ENCODE measurements around the gene TAB3.

The TAB3 gene

GRCh38 chrX:30900227-30900626 is 11.2 kb upstream of the TAB3 start:
- no peaks in the 10 kb centered on the region for H3K9me3 ChIP-seq (ENCODE audit: severe bottlenecking)
- peaks cover 21% of the 10 kb centered on the region for H3K4me1 ChIP-seq (ENCODE audit: insufficient read depth, poor library complexity, severe bottlenecking)
- peak overlapping the region; percentile 29 for H3K27ac ChIP-seq (ENCODE audit: poor library complexity, severe bottlenecking)
- no peaks in the 10 kb centered on the region for H3K27me3 ChIP-seq (ENCODE audit: insufficient read depth, poor library complexity, severe bottlenecking)
- TF ChIP-seq CTCF (IDR thresholded peaks at IDR 0.05; ENCODE audit: poor library complexity, severe bottlenecking): no peak
- H3K36me3 ChIP-seq (ENCODE audit: low read depth): no peaks in the 10 kb centered on the region
- DNase-seq (ENCODE audit: low spot score) (no peak), ATAC-seq (ENCODE audit: low read depth) (peak; percentile 76)
- H3K4me3 ChIP-seq (ENCODE audit: severe bottlenecking): no peak overlapping the region

DNA sequence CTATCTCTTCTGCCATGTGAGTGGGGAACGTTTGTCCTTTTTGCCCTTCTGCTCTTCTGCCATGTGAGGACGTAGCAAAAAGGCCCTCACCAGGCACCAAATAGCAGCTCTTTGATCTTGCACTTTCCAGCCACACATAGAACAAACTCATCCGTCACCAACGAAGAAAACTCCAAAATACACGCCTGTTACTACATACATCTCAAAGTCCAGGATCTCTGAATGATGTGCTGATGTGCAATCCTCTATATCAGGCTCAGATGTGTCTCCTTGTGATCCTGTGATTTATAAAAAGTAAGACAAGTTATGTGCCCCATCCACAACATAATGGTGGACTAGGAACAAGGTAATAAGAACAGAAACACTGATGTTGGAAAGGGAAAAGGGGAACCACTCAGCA is 9.8 kb upstream of the TAB3 start:
- Histone ChIP-seq H3K27ac (ENCODE audit: poor library complexity, severe bottlenecking) (no peak overlapping the region), H3K36me3 (ENCODE audit: low read depth) (no peaks in the 10 kb centered on the region), H3K4me1 (ENCODE audit: insufficient read depth, poor library complexity, severe bottlenecking) (peaks cover 9% of the 10 kb centered on the region), H3K9me3 (ENCODE audit: severe bottlenecking) (no peaks in the 10 kb centered on the region), H3K4me3 (ENCODE audit: severe bottlenecking) (no peak overlapping the region), H3K27me3 (ENCODE audit: insufficient read depth, poor library complexity, severe bottlenecking) (no peaks in the 10 kb centered on the region)
- ATAC-seq (ENCODE audit: low read depth) (no peak), DNase-seq (ENCODE audit: low spot score) (no peak)
- TF ChIP-seq CTCF (IDR thresholded peaks at IDR 0.05; ENCODE audit: poor library complexity, severe bottlenecking): no peak

DNA sequence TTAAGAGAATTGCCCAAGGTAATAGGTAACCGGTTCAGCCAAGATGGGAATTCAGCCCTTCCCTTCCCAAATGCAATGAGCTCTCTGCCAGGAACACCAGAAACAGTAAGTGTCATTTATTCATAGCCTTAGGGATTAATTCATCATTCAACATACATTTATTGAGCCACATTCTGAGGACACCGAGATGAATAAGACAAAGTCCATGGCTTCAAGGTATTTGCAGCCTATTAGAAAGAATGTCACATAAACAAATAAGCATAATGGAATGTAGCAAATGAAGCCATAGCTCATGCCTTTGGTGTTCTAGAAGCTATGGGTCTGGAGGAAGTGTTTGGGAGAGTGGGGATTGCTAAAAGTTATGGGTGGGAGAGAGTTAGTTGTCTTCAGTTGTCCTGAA is 6.3 kb upstream of the TAB3 start:
- no peaks in the 10 kb centered on the region for H3K9me3 ChIP-seq (ENCODE audit: severe bottlenecking)
- no peaks in the 10 kb centered on the region for H3K27me3 ChIP-seq (ENCODE audit: insufficient read depth, poor library complexity, severe bottlenecking)
- peaks cover 26% of the 10 kb centered on the region for H3K4me1 ChIP-seq (ENCODE audit: insufficient read depth, poor library complexity, severe bottlenecking)
- no peaks in the 10 kb centered on the region for H3K36me3 ChIP-seq (ENCODE audit: low read depth)
- H3K27ac ChIP-seq (ENCODE audit: poor library complexity, severe bottlenecking): peak overlapping the region; percentile 25
- no peak for TF ChIP-seq CTCF (IDR thresholded peaks at IDR 0.05; ENCODE audit: poor library complexity, severe bottlenecking)
- no peak overlapping the region for H3K4me3 ChIP-seq (ENCODE audit: severe bottlenecking)
- no peak for ATAC-seq (ENCODE audit: low read depth)
- no peak for DNase-seq (ENCODE audit: low spot score)

- Histone ChIP-seq H3K4me3 (ENCODE audit: severe bottlenecking) (no peak overlapping the region), H3K27me3 (ENCODE audit: insufficient read depth, poor library complexity, severe bottlenecking) (no peaks in the 10 kb centered on the region), H3K27ac (ENCODE audit: poor library complexity, severe bottlenecking) (peak overlapping the region; percentile 75), H3K36me3 (ENCODE audit: low read depth) (no peaks in the 10 kb centered on the region), H3K9me3 (ENCODE audit: severe bottlenecking) (no peaks in the 10 kb centered on the region), H3K4me1 (ENCODE audit: insufficient read depth, poor library complexity, severe bottlenecking) (peaks cover 19% of the 10 kb centered on the region)
- ATAC-seq (ENCODE audit: low read depth) (peak; percentile 37), DNase-seq (ENCODE audit: low spot score) (no peak)
- no peak for TF ChIP-seq CTCF (IDR thresholded peaks at IDR 0.05; ENCODE audit: poor library complexity, severe bottlenecking)
Observed at GRCh38 chrX:30893206-30893605, 4.2 kb upstream of the TAB3 start.

DNA sequence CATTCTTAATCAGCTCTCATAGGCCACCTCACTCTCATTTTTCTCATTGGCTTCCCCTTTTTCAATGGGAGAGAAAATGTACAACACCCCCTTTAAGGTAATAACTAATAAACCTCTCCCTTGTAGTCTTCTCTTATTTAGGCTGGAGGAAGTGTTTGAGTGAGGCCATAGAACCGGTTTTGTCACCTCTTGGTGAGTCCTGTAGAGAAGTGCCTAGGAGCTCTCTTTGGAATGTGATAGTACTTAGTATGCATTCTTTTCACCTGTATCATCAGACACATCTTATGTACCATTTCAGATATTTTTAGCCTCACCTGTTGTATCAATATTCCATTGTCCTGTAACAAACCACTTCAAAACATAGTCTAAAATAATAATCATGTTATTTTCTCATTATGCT is 3.5 kb upstream of the TAB3 start:
- Histone ChIP-seq H3K4me3 (ENCODE audit: severe bottlenecking) (no peak overlapping the region), H3K27me3 (ENCODE audit: insufficient read depth, poor library complexity, severe bottlenecking) (no peaks in the 10 kb centered on the region), H3K36me3 (ENCODE audit: low read depth) (no peaks in the 10 kb centered on the region), H3K4me1 (ENCODE audit: insufficient read depth, poor library complexity, severe bottlenecking) (peaks cover 19% of the 10 kb centered on the region), H3K27ac (ENCODE audit: poor library complexity, severe bottlenecking) (peak overlapping the region; percentile 75), H3K9me3 (ENCODE audit: severe bottlenecking) (no peaks in the 10 kb centered on the region)
- no peak for TF ChIP-seq CTCF (IDR thresholded peaks at IDR 0.05; ENCODE audit: poor library complexity, severe bottlenecking)
- ATAC-seq (ENCODE audit: low read depth) (peak; percentile 55), DNase-seq (ENCODE audit: low spot score) (no peak)

Data from RWPE2 (cell line).